Measurements from ENCODE around the gene HOXC5.

Gene HOXC5

DNA sequence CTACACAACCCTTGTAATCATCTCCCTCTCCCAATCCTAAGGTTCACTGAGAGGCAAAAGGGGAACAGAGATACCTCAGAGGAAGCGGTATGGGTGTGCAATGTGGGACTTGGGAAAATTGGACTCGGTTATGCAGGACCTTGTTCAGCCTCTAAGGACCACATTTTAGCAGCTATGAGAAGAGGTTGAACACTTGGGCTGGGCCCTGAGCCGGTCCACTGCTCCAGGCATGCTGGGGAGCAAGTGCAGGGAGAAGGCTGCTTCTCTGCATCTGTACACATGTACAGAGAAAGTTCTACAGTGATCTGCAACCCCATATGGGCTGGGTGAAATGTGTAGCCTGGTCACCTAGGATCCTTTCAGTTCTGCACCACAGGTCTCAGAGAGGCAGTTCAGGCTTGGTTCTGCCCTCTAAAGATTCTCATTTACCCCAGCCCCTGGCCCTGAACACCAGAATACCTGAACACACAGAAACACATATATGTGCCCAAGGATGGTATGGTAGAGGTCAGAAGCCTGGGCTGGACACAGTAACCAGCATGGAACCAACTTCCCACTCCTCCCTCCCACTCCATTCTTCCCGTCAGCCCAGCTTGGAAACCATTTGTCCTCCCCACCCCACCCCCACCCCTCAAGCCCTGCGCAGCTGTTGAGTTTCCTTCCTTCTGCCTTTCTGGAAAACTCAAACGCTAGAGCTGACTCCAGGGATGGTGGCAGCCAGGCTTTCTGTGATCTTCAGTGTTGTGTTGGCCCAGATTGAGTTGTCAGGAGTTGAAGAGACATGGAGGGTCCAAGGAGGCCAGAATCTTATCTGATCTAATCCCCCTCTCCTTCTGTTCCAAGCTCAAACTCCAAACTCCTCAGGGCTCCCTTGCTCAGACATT lies 10.4 kb downstream of the HOXC5 start:
- in situ Hi-C loops (cut with HindIII; ENCODE audit: low sequenced_read_pairs), result no loop called here

- in situ Hi-C loops (cut with HindIII; ENCODE audit: low sequenced_read_pairs), result no loop called here
Observed at GRCh38 chr12:54044425-54045103, 11.7 kb downstream of the HOXC5 start.

GRCh38 chr12:54045401-54045800 lies 12.6 kb downstream of the HOXC5 start:
- in situ Hi-C loops (cut with HindIII; ENCODE audit: low sequenced_read_pairs), result no loop called here

GRCh38 chr12:54045868-54046521 lies 13.1 kb downstream of the HOXC5 start:
- in situ Hi-C loops (cut with HindIII; ENCODE audit: low sequenced_read_pairs), result no loop called here

DNA sequence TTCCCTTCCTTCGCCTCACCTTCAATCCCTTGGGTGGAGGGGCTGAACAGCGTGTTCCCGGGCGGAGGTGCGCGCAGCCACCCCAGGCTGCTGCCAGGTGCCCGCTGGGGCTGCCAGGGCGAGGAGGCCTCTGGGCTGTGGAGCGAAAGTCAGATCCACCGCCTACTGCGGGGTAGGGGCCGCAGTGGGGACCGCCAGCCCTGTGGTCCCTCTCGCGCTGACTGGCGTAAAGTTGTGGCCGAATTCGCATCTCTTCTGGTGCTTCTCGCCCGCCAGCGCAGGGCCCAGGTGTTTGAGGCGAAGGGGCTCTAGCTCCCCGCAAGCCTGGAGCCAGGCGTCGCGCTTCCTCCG lies 13.9 kb downstream of the HOXC5 start:
- in situ Hi-C loops (cut with HindIII; ENCODE audit: low sequenced_read_pairs), result no loop called here

DNA sequence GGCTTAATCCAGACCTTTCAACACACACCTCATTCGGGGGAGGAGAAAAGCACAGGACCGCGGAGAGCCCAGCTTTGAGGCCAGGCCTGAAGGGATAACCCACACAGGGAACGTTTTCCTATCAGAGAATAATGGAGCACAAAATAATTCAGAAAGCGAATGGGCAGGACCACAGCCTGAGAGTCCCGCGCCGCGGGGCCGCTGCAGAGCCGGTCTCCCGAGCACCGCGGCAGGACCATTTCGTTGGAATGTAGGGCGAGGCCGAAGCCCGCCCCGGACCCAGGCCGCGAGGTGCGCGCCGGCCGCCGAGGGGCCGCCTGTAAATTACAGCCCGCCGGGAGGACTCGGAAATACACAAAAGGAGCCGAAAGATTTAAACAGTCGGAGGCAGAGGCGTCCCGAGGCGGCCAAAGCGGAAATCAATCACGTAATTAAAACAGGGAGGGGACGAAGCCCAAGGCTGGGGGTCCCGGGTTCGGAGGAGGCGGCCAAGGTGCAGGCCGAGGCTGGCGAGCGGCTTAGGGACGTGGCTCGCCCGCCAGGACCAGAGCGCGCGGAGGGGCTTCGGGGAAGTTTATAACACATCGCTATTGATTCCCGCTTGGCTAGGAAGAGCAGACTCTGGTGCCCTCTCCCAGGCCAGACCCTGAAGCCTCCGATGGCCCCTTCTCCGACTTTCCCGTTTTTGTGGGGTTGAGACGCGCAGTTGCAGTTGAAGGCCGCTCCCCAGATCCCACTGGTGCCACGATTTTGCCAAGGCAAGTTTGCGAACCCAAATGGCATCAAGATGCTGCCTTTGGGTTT lies 14.5 kb downstream of the HOXC5 start:
- in situ Hi-C loops (cut with HindIII; ENCODE audit: low sequenced_read_pairs), result no loop called here

DNA sequence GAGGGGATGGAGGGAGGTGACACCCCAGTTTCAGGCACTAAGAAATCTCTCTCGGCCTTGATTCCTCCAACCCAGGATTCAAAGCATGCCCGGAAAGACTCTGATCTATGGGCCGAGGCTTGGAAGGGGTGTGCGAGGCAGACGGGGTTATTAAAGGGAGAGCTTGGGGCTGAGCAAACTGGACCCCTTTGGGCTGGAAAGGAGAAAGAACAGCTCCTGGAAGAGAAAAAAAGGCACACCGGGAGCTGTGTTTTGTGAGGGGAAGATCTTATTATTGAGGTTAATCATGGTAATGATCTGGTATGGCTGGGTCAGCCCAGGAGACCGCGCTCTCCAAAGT lies 15.1 kb downstream of the HOXC5 start:
- in situ Hi-C loops (cut with HindIII; ENCODE audit: low sequenced_read_pairs), result no loop called here

DNA sequence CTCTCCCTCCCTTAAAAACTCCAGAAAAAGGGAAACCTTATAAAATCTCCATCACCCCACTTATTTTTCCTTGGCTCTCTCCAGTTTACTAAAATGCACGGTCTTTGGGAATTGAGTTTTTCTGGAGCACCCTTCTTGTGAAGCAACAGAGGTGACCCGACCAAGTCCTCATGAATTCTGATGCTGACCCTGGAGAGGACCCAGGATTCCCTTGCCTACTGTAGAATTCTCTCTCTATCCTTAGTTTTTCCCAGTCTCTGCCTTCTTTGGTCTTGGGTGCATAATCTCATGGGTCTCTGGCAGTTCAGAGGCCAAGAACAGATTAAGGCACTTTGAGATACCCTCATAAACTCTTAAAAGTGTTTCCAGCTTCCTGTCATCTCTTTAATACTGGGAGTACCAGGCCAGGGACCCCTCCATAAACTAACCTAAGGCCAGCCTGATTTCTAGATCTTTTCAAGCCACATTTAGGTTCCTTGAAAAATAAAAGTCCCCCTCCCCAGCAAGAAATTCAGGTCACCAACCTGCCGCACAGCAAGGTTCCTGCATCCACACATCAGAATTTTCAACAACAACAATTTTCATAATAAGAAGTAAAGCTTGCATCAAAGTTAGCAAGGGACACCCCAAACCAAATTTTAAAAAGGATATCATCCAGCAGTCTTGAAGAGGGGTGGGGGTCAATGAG lies 15.7 kb downstream of the HOXC5 start:
- in situ Hi-C loops (cut with HindIII; ENCODE audit: low sequenced_read_pairs), result no loop called here

DNA sequence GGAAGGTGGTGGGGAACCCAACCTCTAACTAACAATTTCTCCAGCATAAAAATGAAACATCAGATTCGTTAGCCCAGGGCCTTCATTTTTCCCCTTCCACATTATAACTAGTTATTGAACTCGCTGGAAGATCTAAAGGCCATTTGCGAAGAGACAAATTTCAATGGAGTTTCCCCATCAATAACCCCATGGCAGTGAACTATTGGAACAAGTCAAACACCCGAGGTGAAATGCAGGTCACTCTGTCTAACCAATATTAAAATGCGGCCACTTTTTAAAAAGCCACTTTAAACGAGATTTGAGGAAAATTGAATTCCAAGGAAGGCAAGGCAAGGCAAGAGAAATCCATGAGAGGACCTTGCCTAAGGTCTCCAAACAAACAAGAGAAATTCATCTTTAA lies 16.3 kb downstream of the HOXC5 start:
- in situ Hi-C loops (cut with HindIII; ENCODE audit: low sequenced_read_pairs), result no loop called here

GRCh38 chr12:54050482-54050810 lies 17.6 kb downstream of the HOXC5 start:
- in situ Hi-C loops (cut with HindIII; ENCODE audit: low sequenced_read_pairs), result no loop called here

- in situ Hi-C loops (cut with HindIII; ENCODE audit: low sequenced_read_pairs), result no loop called here
Observed at GRCh38 chr12:54051026-54051842, 18.4 kb downstream of the HOXC5 start.

DNA sequence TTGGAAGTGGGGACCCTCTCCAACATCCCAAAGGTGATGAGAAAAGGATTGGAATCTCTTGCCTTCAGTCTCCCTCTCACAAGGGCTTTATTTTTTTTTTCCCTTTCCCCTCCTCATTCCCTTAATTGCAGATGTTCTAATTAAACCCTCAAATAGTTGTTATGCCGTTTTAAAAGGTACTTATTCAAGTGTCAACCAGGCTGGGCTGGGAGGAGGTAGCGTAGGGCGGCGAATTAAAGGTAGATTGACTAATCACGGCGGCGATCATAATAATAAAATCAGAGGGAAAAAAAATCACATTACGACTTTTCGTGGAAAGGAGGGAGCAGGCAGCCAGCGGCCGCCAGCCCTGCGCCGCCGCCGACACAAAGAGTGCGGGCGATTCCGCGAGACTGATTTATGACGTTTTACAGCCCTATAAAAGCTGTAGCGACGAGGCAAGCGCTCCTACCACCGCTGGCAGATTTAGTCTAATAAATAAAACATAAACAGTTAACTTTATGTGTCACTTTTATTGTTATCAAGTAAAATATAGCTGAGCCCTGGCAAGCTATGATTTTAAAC lies 19.1 kb downstream of the HOXC5 start:
- in situ Hi-C loops (cut with HindIII; ENCODE audit: low sequenced_read_pairs), result no loop called here

- in situ Hi-C loops (cut with HindIII; ENCODE audit: low sequenced_read_pairs), result no loop called here
Observed at GRCh38 chr12:54052438-54053002, 19.7 kb downstream of the HOXC5 start.

DNA sequence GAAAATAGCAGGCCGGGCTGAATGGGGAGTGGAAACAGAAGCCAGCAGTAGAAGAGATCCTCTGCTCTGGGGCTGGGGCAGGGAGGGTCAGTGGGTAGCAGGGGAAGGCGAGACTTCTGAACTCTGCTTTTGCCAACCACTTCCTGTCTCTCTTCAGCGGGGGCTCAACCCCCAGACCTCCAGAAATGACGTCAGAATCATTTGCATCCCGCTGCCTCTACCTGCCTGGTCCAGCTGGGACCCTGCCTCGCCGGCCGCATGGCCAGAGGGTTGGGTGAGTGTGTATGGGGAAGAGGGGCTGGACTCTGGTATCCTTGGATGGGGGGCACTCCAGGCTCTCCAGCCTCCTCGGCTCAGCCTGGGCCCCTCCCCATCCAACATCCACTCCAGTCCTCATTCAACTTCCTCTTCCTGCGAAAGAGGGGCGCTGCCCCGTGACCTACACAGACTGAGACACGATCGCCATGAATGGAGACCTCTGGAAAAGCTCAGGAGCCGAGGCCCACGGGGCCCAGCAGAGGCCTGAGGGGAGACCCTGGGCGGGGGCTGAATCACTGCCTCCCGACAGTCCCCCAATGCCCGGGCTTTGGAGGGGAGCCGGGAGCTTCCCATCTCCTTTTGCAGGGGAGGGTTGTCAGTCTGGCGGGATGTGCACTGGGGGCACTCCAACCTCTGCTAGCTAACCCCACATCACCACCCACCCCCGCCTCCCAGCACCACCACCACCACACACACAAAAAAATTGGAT lies 20.3 kb downstream of the HOXC5 start:
- in situ Hi-C loops (cut with HindIII; ENCODE audit: low sequenced_read_pairs), result no loop called here

- in situ Hi-C loops (cut with HindIII; ENCODE audit: low sequenced_read_pairs), result no loop called here
Observed at GRCh38 chr12:54053751-54054741, 21.2 kb downstream of the HOXC5 start, which contains the start of gene HOXC4. Gene HOXC4, plus strand, starts transcription at chr12:54053835. Its CDS starts 88 bp downstream, at chr12:54053923.

- in situ Hi-C loops (cut with HindIII; ENCODE audit: low sequenced_read_pairs), result no loop called here
Observed at GRCh38 chr12:54054742-54055194, 21.9 kb downstream of the HOXC5 start.

DNA sequence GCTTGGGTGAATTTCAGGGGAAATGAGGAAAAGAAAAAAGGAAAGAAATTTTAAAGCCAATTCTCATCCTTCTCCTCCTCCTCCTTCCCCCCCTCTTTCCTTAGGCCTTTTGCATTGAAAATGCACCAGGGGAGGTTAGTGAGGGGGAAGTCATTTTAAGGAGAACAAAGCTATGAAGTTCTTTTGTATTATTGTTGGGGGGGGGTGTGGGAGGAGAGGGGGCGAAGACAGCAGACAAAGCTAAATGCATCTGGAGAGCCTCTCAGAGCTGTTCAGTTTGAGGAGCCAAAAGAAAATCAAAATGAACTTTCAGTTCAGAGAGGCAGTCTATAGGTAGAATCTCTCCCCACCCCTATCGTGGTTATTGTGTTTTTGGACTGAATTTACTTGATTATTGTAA lies 22.7 kb downstream of the HOXC5 start:
- in situ Hi-C loops (cut with HindIII; ENCODE audit: low sequenced_read_pairs), result no loop called here
